Smooth muscle cell (in vitro differentiated cells): ENCODE measurements around the gene SYNPO. TPM values are rescaled to one million over a fixed set of nuclear protein-coding genes. Genes with fewer than 3 reads are reported as not detected.

ENCODE experiments used
- DNase-seq: peaks from one replicate; lab custom pipeline; 2025; ENCODE audit not compliant: unreplicated experiment; lab: John Stamatoyannopoulos, UW
- H2AFZ ChIP-seq: fragments of 200-600 bp; sonication (generic); 2 replicates; pipeline ENCODE4 v1.6.0; 2016; ENCODE audit warnings: antibody characterized with exemption, low read depth, mild to moderate bottlenecking
- H3F3A ChIP-seq: fragments of 200-600 bp; sonication (generic); 2 replicates; pipeline ENCODE4 v1.6.0; 2017; ENCODE audit warnings: antibody characterized with exemption, low read depth
- H3K27ac ChIP-seq: fragments of 200-600 bp; sonication (generic); 2 replicates; pipeline ENCODE4 v1.5.1; 2016; ENCODE audit warnings: low read depth, mild to moderate bottlenecking
- H3K27me3 ChIP-seq: fragments of 200-600 bp; sonication (generic); 2 replicates; pipeline ENCODE4 v1.6.1; 2016; ENCODE audit warnings: low read depth, mild to moderate bottlenecking
- H3K36me3 ChIP-seq: fragments of 200-600 bp; sonication (generic); 2 replicates; pipeline ENCODE4 v1.5.1; 2016; ENCODE audit warnings: low read depth
- H3K4me1 ChIP-seq: fragments of 200-600 bp; sonication (generic); 2 replicates; pipeline ENCODE4 v1.5.1; 2016; ENCODE audit warnings: low read depth
- H3K4me2 ChIP-seq: fragments of 200-600 bp; sonication (generic); 2 replicates; pipeline ENCODE4 v1.6.0; 2016; ENCODE audit warnings: mild to moderate bottlenecking
- H3K4me3 ChIP-seq: fragments of 200-600 bp; sonication (generic); 2 replicates; pipeline ENCODE4 v1.5.1; 2016; ENCODE audit warnings: mild to moderate bottlenecking
- H3K79me2 ChIP-seq: fragments of 200-600 bp; sonication (generic); 2 replicates; pipeline ENCODE4 v1.6.0; 2016; ENCODE audit warnings: low read depth, mild to moderate bottlenecking
- H3K9ac ChIP-seq: fragments of 200-600 bp; sonication (generic); 2 replicates; pipeline ENCODE4 v1.6.0; 2016; ENCODE audit warnings: low read depth
- H3K9me3 ChIP-seq: fragments of 200-600 bp; sonication (generic); replicated peaks from 2 replicates; pipeline ENCODE4 v1.5.1; 2016; ENCODE audit warnings: low read depth
- H4K20me1 ChIP-seq: fragments of 200-600 bp; sonication (generic); 2 replicates; pipeline ENCODE4 v1.6.0; 2016; ENCODE audit warnings: low read depth
- WGBS: methylation state at CpG from one replicate; pipeline ENCODE4 v1.1.7; 2016; ENCODE audit warnings: low lambda C conversion rate; 5-methylcytosine and 5-hydroxymethylcytosine counted together
- polyA plus RNA-seq: library from polyadenylated mRNA; unstranded; fragments of >200 nt; fragmentation: Nextera tagmentation; extraction: Ambion mirVana; gene quantifications from 2 replicates; pipeline ENCODE4 v1.2.1, GENCODE V29; 2016
- total RNA-seq: library from RNA; depleted of rRNA; stranded (reverse); fragments of >200 nt; gene quantifications from 2 replicates; pipeline ENCODE4 v1.2.3, GENCODE V29; 2014
- TF ChIP-seq, protein P1 (sequence below): fragments of 200-600 bp; sonication (generic); IDR thresholded peaks from 2 replicates; pipeline ENCODE4 v1.5.1; 2017; ENCODE audit warnings: borderline replicate concordance, mild to moderate bottlenecking, antibody characterized with exemption; ENCODE audit not compliant: insufficient read depth, poor library complexity, severe bottlenecking

The SYNPO gene
- total and polyA plus RNA-seq, 2 experiments from 2014 or later, result 34.2 to 46.4 TPM

- WGBS, result 19% methylated on average over 21 of the region's 21 CpGs
- Histone ChIP-seq H3K27ac (peak overlapping the region; percentile 96), H3F3A (peaks cover 49% of the 10 kb centered on the region), H3K79me2 (peaks cover 21% of the 10 kb centered on the region), H3K4me3 (no peak overlapping the region), H3K9me3 (no peaks in the 10 kb centered on the region), H3K27me3 (no peaks in the 10 kb centered on the region), H3K4me1 (peaks cover 42% of the 10 kb centered on the region), H3K9ac (no peak overlapping the region), H3K4me2 (peak overlapping the region; percentile 76), H2AFZ (no peak overlapping the region), H3K36me3 (no peaks in the 10 kb centered on the region), H4K20me1 (peaks cover 21% of the 10 kb centered on the region)
- TF ChIP-seq, protein P1, sequence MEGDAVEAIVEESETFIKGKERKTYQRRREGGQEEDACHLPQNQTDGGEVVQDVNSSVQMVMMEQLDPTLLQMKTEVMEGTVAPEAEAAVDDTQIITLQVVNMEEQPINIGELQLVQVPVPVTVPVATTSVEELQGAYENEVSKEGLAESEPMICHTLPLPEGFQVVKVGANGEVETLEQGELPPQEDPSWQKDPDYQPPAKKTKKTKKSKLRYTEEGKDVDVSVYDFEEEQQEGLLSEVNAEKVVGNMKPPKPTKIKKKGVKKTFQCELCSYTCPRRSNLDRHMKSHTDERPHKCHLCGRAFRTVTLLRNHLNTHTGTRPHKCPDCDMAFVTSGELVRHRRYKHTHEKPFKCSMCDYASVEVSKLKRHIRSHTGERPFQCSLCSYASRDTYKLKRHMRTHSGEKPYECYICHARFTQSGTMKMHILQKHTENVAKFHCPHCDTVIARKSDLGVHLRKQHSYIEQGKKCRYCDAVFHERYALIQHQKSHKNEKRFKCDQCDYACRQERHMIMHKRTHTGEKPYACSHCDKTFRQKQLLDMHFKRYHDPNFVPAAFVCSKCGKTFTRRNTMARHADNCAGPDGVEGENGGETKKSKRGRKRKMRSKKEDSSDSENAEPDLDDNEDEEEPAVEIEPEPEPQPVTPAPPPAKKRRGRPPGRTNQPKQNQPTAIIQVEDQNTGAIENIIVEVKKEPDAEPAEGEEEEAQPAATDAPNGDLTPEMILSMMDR, result no peak
- no peak for DNase-seq
Measured at GRCh38 chr5:150637245-150638052, 3.0 kb upstream of the SYNPO start.

GRCh38 chr5:150638053-150638444 is 2.4 kb upstream of the SYNPO start:
- H3K4me2 ChIP-seq, result peak overlapping the region; percentile 76
- peaks cover 53% of the 10 kb centered on the region for H3F3A ChIP-seq
- WGBS, result 57% methylated on average over 1 of the region's 1 CpG
- DNase-seq, result no peak
- H2AFZ ChIP-seq, result no peak overlapping the region
- H3K27me3 ChIP-seq, result no peaks in the 10 kb centered on the region
- TF ChIP-seq, protein P1, result no peak
- H3K4me3 ChIP-seq, result no peak overlapping the region
- no peak overlapping the region for H3K9ac ChIP-seq
- no peaks in the 10 kb centered on the region for H3K9me3 ChIP-seq
- no peaks in the 10 kb centered on the region for H3K36me3 ChIP-seq
- peaks cover 19% of the 10 kb centered on the region for H4K20me1 ChIP-seq
- H3K4me1 ChIP-seq, result peaks cover 47% of the 10 kb centered on the region
- H3K27ac ChIP-seq, result peak overlapping the region; percentile 96
- H3K79me2 ChIP-seq, result peaks cover 26% of the 10 kb centered on the region

DNA sequence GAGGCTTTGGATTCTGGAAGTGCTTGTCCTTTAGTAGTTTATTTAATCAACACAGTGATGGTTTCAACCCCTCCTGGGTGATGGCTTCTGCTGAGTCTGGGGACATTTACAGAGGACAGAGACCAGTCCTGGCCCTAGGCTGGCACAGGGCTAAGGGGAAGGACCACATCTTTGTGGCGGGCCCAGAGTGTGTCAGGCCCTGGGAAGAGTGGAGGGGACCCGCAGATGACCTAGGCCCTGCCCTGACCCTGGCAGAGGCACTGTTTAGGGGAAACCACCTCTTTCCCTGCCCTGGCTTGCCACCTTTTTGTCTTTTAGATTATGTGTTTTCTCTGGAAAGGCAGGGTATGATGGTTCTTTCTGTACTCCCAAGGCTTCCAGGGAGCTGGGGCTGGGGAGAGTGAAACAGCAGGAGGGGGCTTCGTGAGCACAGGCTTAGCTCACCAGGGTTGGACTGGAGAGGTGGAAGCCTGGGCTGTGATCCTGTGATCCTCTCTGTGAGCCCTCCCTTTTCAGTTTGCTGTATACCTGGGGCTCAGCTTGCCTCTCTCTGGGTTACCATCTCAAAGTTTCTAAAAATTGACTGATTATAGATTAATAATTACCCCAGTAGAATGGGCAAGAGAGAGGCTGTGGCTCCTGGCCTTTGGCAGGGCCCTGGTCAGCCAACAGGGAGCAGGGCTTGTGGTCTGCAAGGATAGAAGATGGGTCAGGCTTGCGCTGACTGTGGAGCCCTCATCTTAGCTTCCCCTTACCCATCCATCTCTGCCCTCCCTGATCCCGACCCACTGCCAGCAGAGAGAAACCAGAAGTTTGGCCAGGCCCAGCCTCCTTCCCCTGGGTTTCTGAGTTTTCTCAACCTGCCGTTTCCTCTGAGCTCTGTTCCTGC is 1.7 kb upstream of the SYNPO start:
- peak overlapping the region; percentile 96 for H3K27ac ChIP-seq
- H3K36me3 ChIP-seq, result no peaks in the 10 kb centered on the region
- H3K4me2 ChIP-seq, result peak overlapping the region; percentile 76
- H3K27me3 ChIP-seq, result no peaks in the 10 kb centered on the region
- no peak overlapping the region for H3K4me3 ChIP-seq
- peaks cover 23% of the 10 kb centered on the region for H4K20me1 ChIP-seq
- H3K9me3 ChIP-seq, result no peaks in the 10 kb centered on the region
- DNase-seq, result no peak
- no peak overlapping the region for H2AFZ ChIP-seq
- TF ChIP-seq, protein P1, result no peak
- no peak overlapping the region for H3K9ac ChIP-seq
- peaks cover 58% of the 10 kb centered on the region for H3F3A ChIP-seq
- WGBS, result 75% methylated on average over 6 of the region's 6 CpGs
- peaks cover 51% of the 10 kb centered on the region for H3K4me1 ChIP-seq
- peaks cover 33% of the 10 kb centered on the region for H3K79me2 ChIP-seq
